BLaER1 treated with 17β-estradiol and CSF1 and Interleukin-3, amounts not matched to agents 10 nM and 100 nM (cell line): Measurements from ENCODE around the gene MRPS35.

Experiments used
- H3K27ac ChIP-seq, 11 experiments: shearing (Covaris generic); formaldehyde crosslinking; 2 replicates each; pipeline ENCODE4 v1.8.1; 2022
- H3K27me3 ChIP-seq, 11 experiments: shearing (Covaris generic); formaldehyde crosslinking; 2 replicates each; pipeline ENCODE4 v1.8.1; 2022
- H3K36me3 ChIP-seq, 11 experiments: shearing (Covaris generic); formaldehyde crosslinking; 2 replicates each; pipeline ENCODE4 v1.8.1; 2022
- H3K4me1 ChIP-seq, 10 experiments: shearing (Covaris generic); formaldehyde crosslinking; 2 replicates each; pipeline ENCODE4 v1.8.1; 2022
- H3K4me2 ChIP-seq, 11 experiments: shearing (Covaris generic); formaldehyde crosslinking; 2 replicates each; pipeline ENCODE4 v1.8.1; 2022
- H3K4me3 ChIP-seq, 10 experiments: shearing (Covaris generic); formaldehyde crosslinking; 2 replicates each; pipeline ENCODE4 v1.8.1; 2022
- H3K9ac ChIP-seq, 11 experiments: shearing (Covaris generic); formaldehyde crosslinking; 2 replicates each; pipeline ENCODE4 v1.8.1; 2022
- H3K9me3 ChIP-seq, 11 experiments: shearing (Covaris generic); formaldehyde crosslinking; replicated peaks in 1 of 11; 2 replicates each; pipeline ENCODE4 v1.8.1; 2022
- H4K20me1 ChIP-seq, 11 experiments: shearing (Covaris generic); formaldehyde crosslinking; 2 replicates each; pipeline ENCODE4 v1.8.1; 2022
- Cebpa-rat ChIP-seq, 11 experiments: shearing (Covaris generic); IDR thresholded peaks; 2 replicates each; pipeline ENCODE4 v1.8.1; 2022

MRPS35 gene

DNA sequence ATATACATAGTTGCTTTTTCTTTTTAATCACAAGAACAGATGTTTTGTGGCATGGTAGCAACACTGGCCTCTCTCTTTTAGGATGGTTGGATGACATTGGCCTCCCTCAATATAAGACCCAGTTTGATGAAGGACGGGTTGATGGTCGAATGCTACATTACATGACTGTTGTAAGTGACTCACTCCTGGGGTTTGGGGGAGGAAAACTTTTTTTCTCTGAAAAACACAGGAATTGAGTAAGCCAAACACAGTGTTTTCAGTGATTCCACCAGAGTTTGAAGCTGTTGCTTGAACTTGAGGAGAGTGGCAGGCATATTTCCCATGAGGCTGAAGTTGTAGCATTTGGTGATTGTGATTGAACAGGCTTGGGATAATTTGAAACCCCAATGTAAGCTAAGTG, 28.1 kb upstream of the MRPS35 start:
- TF ChIP-seq Cebpa-rat (IDR thresholded peaks at IDR 0.05) = no peak

DNA sequence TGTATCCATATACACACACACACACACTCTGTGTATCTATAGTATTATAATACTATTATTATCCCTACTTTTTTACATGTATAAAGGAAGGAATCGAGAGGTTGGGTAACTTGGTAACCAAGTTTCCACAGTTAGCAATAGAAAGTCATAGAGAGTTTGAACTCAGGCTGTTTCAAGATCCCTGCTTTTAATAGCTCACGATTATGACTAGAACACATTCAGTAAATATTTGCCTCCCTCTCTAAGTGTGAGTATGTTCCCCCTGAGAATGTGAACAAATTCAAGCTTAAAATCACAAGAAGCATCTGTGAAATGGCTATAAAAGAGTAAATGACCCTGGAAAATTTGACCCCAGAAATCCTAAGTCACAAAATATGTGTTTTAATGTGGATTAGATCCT, 25.4 kb upstream of the MRPS35 start:
- Histone ChIP-seq H3K36me3 (peaks cover 77 to 99% (median 88%) of the 10 kb centered on the region in 11 experiments), H4K20me1 (no peaks in the 10 kb centered on the region; a peak in 1 of 22 replicates)

More for the DNA sequence above, 28.1 kb upstream of the MRPS35 start:
- Histone ChIP-seq H3K4me1 (no peaks in the 10 kb centered on the region), H3K27me3 (no peaks in the 10 kb centered on the region), H3K27ac (no peak overlapping the region), H3K4me3 (no peak overlapping the region), H3K9ac (no peak overlapping the region), H3K9me3 (0 out of 22 replicates have a peak, but pooled peaks cover 0 to 6% (median 0%) of the 10 kb centered on the region in 11 experiments), H4K20me1 (no peaks in the 10 kb centered on the region), H3K36me3 (peaks cover 67 to 99% (median 87%) of the 10 kb centered on the region in 11 experiments), H3K4me2 (no peak overlapping the region)

DNA sequence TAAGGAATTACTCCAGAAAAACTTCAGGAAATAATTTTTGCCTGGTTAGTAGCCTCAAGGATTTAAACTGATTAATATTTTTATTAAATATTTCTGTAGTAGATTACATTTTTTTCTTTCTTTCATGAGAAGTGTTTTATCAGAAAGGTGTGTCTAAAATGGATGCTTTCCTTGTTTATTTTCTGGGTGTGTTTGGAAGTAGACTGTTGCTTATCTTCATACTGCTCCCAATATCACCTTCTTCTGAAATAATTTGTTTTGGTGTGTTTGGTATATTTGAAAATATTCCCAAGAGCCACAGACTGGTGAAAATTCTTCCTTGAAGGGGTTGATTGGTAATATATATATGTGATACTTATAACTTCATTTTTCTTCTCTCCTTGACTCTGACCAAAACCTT, 24.5 kb upstream of the MRPS35 start:
- Histone ChIP-seq H4K20me1 (no peaks in the 10 kb centered on the region; a peak in 1 of 22 replicates), H3K36me3 (peaks cover 77 to 99% (median 88%) of the 10 kb centered on the region in 11 experiments)

More for the DNA sequence above, 25.4 kb upstream of the MRPS35 start:
- Histone ChIP-seq H3K4me3 (no peak overlapping the region), H3K27ac (no peak overlapping the region), H3K9ac (no peak overlapping the region), H3K4me2 (no peak overlapping the region), H3K4me1 (no peaks in the 10 kb centered on the region), H3K27me3 (no peaks in the 10 kb centered on the region), H3K9me3 (0 out of 22 replicates have a peak, but pooled peaks cover 0 to under 1% (median 0%) of the 10 kb centered on the region in 11 experiments)
- no peak for TF ChIP-seq Cebpa-rat (IDR thresholded peaks at IDR 0.05)

DNA sequence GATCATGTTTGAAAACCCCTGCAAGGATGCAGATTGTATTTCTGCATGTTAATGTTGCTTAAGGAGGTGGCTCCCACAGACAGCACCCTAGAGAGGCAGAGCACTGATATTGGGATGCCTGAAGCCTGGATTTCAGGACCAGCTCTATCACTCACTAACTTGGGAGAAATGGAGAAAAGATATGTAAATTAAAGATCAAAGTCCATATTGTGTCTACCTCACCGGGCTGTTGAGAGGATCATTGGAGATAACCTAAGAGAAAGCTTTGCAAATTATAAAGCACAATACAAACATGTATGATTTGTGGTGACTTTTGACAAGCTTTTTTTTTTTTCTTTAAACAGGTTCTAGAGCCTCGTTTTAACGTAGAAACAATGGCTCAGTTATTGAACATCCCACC, 22.0 kb upstream of the MRPS35 start:
- H3K36me3 ChIP-seq = peaks cover 74 to 99% (median 89%) of the 10 kb centered on the region in 11 experiments
- H3K9me3 ChIP-seq = no peaks in the 10 kb centered on the region
- H4K20me1 ChIP-seq = no peaks in the 10 kb centered on the region; a peak in 1 of 22 replicates
- no peak overlapping the region for H3K9ac ChIP-seq
- no peak for TF ChIP-seq Cebpa-rat (IDR thresholded peaks at IDR 0.05)
- H3K27me3 ChIP-seq = no peaks in the 10 kb centered on the region
- H3K4me1 ChIP-seq = no peaks in the 10 kb centered on the region
- no peak overlapping the region for H3K4me2 ChIP-seq
- no peak overlapping the region for H3K27ac ChIP-seq
- no peak overlapping the region for H3K4me3 ChIP-seq

More for the DNA sequence above, 24.5 kb upstream of the MRPS35 start:
- H3K4me1 ChIP-seq = no peaks in the 10 kb centered on the region
- no peaks in the 10 kb centered on the region for H3K27me3 ChIP-seq
- no peak overlapping the region for H3K4me2 ChIP-seq
- no peaks in the 10 kb centered on the region for H3K9me3 ChIP-seq
- H3K9ac ChIP-seq = no peak overlapping the region
- H3K4me3 ChIP-seq = no peak overlapping the region
- TF ChIP-seq Cebpa-rat (IDR thresholded peaks at IDR 0.05) = no peak
- no peak overlapping the region for H3K27ac ChIP-seq

DNA sequence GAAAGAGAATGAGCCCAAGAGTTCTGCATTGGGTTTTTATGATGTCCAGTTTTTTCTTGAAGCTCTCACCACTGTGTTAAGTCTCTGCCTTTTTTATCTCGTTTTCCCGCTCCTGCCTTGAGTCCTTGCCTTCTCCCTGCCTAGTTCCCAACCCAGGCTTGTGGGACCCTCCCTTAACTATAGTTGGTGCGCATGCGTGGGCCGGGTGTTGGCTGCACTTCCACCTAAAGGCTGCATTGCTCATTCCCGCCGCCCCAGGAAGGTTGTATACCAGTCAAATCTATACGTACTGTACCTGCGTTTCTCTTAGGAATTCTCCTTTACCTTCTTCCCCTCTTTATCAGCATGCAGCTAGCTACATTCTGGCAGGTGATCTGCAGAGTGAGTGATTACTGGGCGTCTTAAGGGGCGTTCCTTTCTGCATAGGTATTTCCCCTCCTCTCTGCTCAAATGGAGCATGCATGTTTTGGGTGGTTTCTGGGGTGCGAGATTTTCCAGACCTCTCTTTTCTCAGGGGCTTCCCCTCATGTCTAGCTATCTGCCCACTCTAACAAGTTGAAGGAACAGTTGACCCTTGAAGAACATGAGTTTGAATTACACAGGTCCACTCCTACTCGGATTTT, 21.0 kb upstream of the MRPS35 start:
- no peaks in the 10 kb centered on the region for H3K9me3 ChIP-seq
- no peak overlapping the region for H3K9ac ChIP-seq
- no peaks in the 10 kb centered on the region for H3K4me1 ChIP-seq
- H3K4me3 ChIP-seq = no peak overlapping the region
- no peak overlapping the region for H3K27ac ChIP-seq
- peaks cover 68 to 100% (median 91%) of the 10 kb centered on the region in 11 experiments for H3K36me3 ChIP-seq
- H3K4me2 ChIP-seq = no peak overlapping the region
- no peaks in the 10 kb centered on the region for H3K27me3 ChIP-seq
- no peaks in the 10 kb centered on the region; a peak in 1 of 22 replicates for H4K20me1 ChIP-seq
- TF ChIP-seq Cebpa-rat (IDR thresholded peaks at IDR 0.05) = no peak

DNA sequence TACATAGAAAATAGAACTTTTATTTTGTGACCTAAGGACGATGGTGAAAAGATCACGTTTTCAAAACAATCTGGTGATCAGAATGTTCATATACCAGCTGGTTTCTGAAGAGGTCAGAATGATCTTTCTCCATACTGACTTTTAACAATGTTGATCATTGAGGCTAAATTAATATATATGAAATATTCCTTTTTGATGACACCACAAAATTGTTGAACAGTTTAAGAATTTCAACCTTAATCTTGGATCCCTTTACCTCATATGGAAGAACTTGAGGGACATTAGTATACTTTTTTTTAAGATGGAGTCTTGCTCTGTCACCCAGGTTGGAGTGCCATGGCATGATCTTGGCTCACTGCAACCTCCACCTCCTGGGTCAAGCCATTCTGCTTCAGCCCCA, 17.2 kb upstream of the MRPS35 start:
- no peak for TF ChIP-seq Cebpa-rat (IDR thresholded peaks at IDR 0.05)
- no peaks in the 10 kb centered on the region for H3K4me1 ChIP-seq
- no peaks in the 10 kb centered on the region; a peak in 1 of 22 replicates for H4K20me1 ChIP-seq
- H3K36me3 ChIP-seq = peaks cover 65 to 94% (median 87%) of the 10 kb centered on the region in 11 experiments
- no peak overlapping the region for H3K4me3 ChIP-seq
- no peaks in the 10 kb centered on the region for H3K27me3 ChIP-seq
- H3K9me3 ChIP-seq = no peaks in the 10 kb centered on the region
- H3K4me2 ChIP-seq = no peak overlapping the region
- no peak overlapping the region for H3K9ac ChIP-seq
- no peak overlapping the region for H3K27ac ChIP-seq

DNA sequence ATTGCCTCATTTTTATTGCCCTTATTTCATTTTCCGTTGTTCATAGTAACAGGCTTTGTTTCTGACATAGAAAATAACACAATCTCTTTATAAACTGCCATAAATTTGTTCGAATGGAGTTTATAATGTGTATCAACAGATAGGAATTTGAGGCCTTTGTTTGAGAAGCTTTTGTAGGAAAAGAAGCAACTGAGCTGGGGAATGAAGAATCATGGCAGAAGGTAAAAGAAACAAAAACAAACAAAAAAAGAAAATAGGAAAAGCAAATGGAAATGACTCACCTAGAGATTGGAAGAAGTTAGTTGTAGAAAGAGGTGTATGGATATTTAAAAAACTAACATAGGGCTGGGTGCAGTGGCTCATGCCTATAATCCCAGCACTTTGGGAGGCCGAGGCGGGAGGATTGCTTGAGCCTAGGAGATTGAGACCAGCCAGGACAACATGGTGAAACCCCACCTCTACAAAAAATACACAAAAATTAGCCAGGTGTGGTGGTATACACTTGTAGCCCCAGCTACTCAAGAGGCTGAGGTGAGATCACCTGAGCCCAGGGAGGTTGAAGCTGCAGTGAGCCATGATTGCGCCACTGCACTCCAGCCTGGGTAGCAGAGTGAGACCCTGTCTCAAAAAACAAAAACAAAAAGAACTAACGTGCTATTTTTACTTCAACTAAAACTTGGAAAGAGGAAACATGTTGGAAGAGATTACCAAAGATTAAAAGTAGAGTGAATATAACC, 14.9 kb upstream of the MRPS35 start:
- H3K4me1 ChIP-seq = no peaks in the 10 kb centered on the region
- TF ChIP-seq Cebpa-rat (IDR thresholded peaks at IDR 0.05) = no peak
- no peak overlapping the region for H3K4me3 ChIP-seq

DNA sequence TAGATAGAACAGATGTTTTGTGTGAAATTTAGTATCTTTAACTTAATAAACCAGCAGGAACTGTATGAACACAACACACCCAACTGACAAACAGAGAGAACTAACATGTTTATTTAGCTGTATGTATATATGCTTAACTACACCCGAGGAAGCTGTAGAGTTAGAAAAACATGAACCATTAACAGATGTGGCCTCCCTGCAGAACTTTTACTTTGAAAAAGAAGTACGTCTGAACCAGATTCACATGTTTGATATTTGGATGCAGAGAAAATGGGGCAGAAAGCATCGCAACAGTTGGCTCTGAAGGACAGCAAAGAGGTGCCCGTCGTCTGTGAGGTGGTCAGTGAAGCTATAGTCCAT, 14.4 kb upstream of the MRPS35 start, which contains the start of gene REP15:
Gene REP15 (plus strand): TSS at position 155 of the 360 bp plus-strand sequence. CDS start 116 bp downstream, at position 271.
- Histone ChIP-seq H3K36me3 (peaks cover 37 to 65% (median 59%) of the 10 kb centered on the region in 11 experiments), H3K9ac (no peak within 1 kb of the TSS), H3K27ac (no peak within 1 kb of the TSS), H3K4me2 (no peak within 1 kb of the TSS), H3K9me3 (no peaks in the 10 kb centered on the region), H4K20me1 (no peaks in the 10 kb centered on the region), H3K4me1 (no peaks in the 10 kb centered on the region), H3K27me3 (no peaks in the 10 kb centered on the region), H3K4me3 (no peak within 1 kb of the TSS)
- TF ChIP-seq Cebpa-rat (IDR thresholded peaks at IDR 0.05) = no peak

More for the DNA sequence above, 14.9 kb upstream of the MRPS35 start:
- Histone ChIP-seq H3K9ac (no peak overlapping the region), H3K4me2 (no peak overlapping the region), H4K20me1 (no peaks in the 10 kb centered on the region), H3K36me3 (peaks cover 42 to 70% (median 64%) of the 10 kb centered on the region in 11 experiments), H3K27ac (no peak overlapping the region), H3K9me3 (no peaks in the 10 kb centered on the region), H3K27me3 (no peaks in the 10 kb centered on the region)

DNA sequence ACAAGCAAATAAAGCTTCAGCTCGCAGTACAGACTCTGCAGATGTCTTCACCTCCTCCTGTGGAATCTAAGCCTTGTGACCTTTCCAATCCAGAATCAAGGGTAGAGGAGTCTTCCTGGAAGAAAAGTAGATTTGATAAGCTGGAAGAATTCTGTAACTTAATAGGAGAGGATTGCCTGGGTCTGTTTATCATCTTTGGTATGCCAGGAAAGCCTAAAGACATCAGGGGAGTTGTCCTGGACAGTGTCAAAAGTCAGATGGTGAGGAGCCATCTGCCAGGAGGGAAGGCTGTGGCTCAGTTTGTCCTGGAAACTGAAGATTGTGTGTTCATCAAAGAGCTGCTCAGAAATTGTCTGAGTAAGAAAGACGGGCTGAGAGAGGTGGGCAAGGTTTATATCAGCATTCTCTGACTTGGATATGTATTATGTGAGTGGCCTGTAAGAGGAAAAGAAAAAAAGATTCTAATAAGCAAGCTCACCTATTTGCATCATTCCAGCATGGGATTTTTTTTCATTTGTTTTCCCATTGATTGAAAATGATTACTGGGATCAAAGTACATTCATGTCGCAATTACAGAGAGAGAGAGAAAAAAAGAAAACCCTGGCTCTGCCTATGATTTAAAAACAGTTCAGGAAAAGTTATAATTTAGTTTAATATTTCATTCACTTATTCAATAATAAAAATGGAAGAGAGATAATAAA, 13.6 kb upstream of the MRPS35 start:
- H3K27me3 ChIP-seq = no peaks in the 10 kb centered on the region
- H3K4me1 ChIP-seq = no peaks in the 10 kb centered on the region
- H3K36me3 ChIP-seq = peaks cover 29 to 57% (median 51%) of the 10 kb centered on the region in 11 experiments
- peak in 1 of 11 experiments; percentile 11; a peak in 1 of 22 replicates for TF ChIP-seq Cebpa-rat (IDR thresholded peaks at IDR 0.05)
- H3K4me3 ChIP-seq = no peak overlapping the region
- no peak overlapping the region for H3K9ac ChIP-seq
- no peaks in the 10 kb centered on the region for H3K9me3 ChIP-seq
- no peaks in the 10 kb centered on the region for H4K20me1 ChIP-seq
- H3K4me2 ChIP-seq = no peak overlapping the region
- H3K27ac ChIP-seq = no peak overlapping the region
